Measurements from ENCODE around the gene ANKRD22. TPM values are rescaled to one million over a fixed set of nuclear protein-coding genes. Genes with fewer than 3 reads are reported as not detected.

Gene ANKRD22
- total and polyA plus RNA-seq, 10 of the 15 experiments (the other 5 are each of a cell fraction or from before 2014, with no cell fraction given): 0.30 to 1.3 (median 0.71) TPM

DNA sequence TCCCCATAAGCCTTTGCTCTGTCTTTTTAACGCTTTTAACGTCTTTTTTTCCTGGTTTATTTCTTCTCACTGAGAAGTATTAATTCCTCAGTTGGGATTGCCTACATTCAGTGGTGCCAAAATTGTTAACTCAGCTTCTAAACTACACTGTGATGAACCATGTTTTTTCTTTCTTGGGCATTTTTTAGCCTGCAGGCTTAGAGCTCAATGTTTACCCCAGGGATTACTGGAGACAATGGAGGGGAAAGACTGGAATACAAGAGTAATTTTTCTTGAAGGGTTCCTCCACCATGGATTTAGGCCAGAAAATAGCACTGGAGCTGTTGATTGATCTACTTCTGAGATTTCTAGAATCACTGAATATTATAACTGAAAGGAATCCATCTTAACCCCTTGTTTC is 48.2 kb upstream of the ANKRD22 start:
- BruUV-seq (replicated peaks): no TSS peak
- TF ChIP-seq SMC3 (IDR thresholded peaks at IDR 0.05; ENCODE audit: borderline replicate concordance, low read length) (no peak), TCF12 (IDR thresholded peaks at IDR 0.05; ENCODE audit: low read depth, low read length) (no peak), POU2F2 (IDR thresholded peaks at IDR 0.05; ENCODE audit: borderline replicate concordance, low read depth, low read length) (no peak), KLF5 (IDR thresholded peaks at IDR 0.05; ENCODE audit: partially characterized antibody) (no peak), TCF3 (IDR thresholded peaks at IDR 0.05; ENCODE audit: borderline replicate concordance, insufficient read depth, low read depth, low read length) (no peak), SIX5 (IDR thresholded peaks at IDR 0.05; ENCODE audit: low read depth, low read length, severe bottlenecking) (no peak), IKZF1 (conservative IDR thresholded peaks at IDR 0.05) (no peak), EED (IDR thresholded peaks at IDR 0.05; ENCODE audit: low read depth) (no peak), MYC (IDR thresholded peaks at IDR 0.05; ENCODE audit: insufficient read depth, insufficient read length, insufficient replicate concordance, low read length, severe bottlenecking) (no peak), CHD4 (IDR thresholded peaks at IDR 0.05) (no peak)
- TF ChIP-seq, protein P1, sequence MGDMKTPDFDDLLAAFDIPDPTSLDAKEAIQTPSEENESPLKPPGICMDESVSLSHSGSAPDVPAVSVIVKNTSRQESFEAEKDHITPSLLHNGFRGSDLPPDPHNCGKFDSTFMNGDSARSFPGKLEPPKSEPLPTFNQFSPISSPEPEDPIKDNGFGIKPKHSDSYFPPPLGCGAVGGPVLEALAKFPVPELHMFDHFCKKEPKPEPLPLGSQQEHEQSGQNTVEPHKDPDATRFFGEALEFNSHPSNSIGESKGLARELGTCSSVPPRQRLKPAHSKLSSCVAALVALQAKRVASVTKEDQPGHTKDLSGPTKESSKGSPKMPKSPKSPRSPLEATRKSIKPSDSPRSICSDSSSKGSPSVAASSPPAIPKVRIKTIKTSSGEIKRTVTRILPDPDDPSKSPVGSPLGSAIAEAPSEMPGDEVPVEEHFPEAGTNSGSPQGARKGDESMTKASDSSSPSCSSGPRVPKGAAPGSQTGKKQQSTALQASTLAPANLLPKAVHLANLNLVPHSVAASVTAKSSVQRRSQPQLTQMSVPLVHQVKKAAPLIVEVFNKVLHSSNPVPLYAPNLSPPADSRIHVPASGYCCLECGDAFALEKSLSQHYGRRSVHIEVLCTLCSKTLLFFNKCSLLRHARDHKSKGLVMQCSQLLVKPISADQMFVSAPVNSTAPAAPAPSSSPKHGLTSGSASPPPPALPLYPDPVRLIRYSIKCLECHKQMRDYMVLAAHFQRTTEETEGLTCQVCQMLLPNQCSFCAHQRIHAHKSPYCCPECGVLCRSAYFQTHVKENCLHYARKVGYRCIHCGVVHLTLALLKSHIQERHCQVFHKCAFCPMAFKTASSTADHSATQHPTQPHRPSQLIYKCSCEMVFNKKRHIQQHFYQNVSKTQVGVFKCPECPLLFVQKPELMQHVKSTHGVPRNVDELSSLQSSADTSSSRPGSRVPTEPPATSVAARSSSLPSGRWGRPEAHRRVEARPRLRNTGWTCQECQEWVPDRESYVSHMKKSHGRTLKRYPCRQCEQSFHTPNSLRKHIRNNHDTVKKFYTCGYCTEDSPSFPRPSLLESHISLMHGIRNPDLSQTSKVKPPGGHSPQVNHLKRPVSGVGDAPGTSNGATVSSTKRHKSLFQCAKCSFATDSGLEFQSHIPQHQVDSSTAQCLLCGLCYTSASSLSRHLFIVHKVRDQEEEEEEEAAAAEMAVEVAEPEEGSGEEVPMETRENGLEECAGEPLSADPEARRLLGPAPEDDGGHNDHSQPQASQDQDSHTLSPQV (IDR thresholded peaks at IDR 0.05): no peak
- TF ChIP-seq, protein P2, sequence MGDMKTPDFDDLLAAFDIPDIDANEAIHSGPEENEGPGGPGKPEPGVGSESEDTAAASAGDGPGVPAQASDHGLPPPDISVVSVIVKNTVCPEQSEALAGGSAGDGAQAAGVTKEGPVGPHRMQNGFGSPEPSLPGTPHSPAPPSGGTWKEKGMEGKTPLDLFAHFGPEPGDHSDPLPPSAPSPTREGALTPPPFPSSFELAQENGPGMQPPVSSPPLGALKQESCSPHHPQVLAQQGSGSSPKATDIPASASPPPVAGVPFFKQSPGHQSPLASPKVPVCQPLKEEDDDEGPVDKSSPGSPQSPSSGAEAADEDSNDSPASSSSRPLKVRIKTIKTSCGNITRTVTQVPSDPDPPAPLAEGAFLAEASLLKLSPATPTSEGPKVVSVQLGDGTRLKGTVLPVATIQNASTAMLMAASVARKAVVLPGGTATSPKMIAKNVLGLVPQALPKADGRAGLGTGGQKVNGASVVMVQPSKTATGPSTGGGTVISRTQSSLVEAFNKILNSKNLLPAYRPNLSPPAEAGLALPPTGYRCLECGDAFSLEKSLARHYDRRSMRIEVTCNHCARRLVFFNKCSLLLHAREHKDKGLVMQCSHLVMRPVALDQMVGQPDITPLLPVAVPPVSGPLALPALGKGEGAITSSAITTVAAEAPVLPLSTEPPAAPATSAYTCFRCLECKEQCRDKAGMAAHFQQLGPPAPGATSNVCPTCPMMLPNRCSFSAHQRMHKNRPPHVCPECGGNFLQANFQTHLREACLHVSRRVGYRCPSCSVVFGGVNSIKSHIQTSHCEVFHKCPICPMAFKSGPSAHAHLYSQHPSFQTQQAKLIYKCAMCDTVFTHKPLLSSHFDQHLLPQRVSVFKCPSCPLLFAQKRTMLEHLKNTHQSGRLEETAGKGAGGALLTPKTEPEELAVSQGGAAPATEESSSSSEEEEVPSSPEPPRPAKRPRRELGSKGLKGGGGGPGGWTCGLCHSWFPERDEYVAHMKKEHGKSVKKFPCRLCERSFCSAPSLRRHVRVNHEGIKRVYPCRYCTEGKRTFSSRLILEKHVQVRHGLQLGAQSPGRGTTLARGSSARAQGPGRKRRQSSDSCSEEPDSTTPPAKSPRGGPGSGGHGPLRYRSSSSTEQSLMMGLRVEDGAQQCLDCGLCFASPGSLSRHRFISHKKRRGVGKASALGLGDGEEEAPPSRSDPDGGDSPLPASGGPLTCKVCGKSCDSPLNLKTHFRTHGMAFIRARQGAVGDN (IDR thresholded peaks at IDR 0.05): no peak
- ChIA-PET POLR2A (interaction anchor here (0.7 to 6.3 kb wide), 9 partner anchors 8 to 92 kb away, joined by 3 to 248 read pairs (median 4); partner anchors contain the start of genes FAS and STAMBPL1), CTCF (interaction anchor here (0.7 to 6.6 kb wide), 16 partner anchors 8 to 519 kb away, joined by 3 to 116 read pairs (median 4); partner anchors contain the start of gene FAS), RAD21 (ENCODE audit: unreplicated experiment) (interaction anchor here (1.0 to 7.9 kb wide), 6 partner anchors 13 to 94 kb away, joined by 3 to 249 read pairs (median 66); partner anchors contain the start of gene FAS), SMC1A (ENCODE audit: uncharacterized antibody, unreplicated experiment) (interaction anchor here (1.0 to 8.4 kb wide), 15 partner anchors 12 to 469 kb away, joined by 3 to 329 read pairs (median 8); partner anchors contain the start of genes FAS and STAMBPL1)
- no peak for ATAC-seq
- Histone ChIP-seq H3K36me3 (ENCODE audit: control insufficient read depth in 2 of 2, insufficient read depth in 2 of 2, low read length in 1 of 2) (peaks cover 0 to 4% of the 10 kb centered on the region in 2 experiments; a peak in 2 of 4 replicates), H4K20me1 (ENCODE audit: control insufficient read depth, insufficient read depth) (no peaks in the 10 kb centered on the region), H3K4me1 (ENCODE audit: control insufficient read depth, insufficient read depth, low read length) (peaks cover 52% of the 10 kb centered on the region), H2AFZ (ENCODE audit: control insufficient read depth, low read depth, low read length) (no peak overlapping the region), H3K4me3 (no peak overlapping the region), H3K4me2 (ENCODE audit: control insufficient read depth, insufficient read depth) (no peak overlapping the region), H3K9me3 (replicated peaks; ENCODE audit: control insufficient read depth, insufficient read depth, low read length) (no peaks in the 10 kb centered on the region), H3K27me3 (replicated peaks in 1 of 2; ENCODE audit: control insufficient read depth in 2 of 2, insufficient read depth in 2 of 2, low read length in 1 of 2) (no peaks in the 10 kb centered on the region), H3K79me2 (ENCODE audit: control insufficient read depth, insufficient read depth, low read length) (peaks cover 59% of the 10 kb centered on the region), H3K9ac (ENCODE audit: control insufficient read depth, insufficient read depth, low read length) (no peak overlapping the region), H3K27ac (ENCODE audit: control insufficient read depth, insufficient read depth) (peak overlapping the region; percentile 99)
- WGBS (ENCODE audit: insufficient coverage, insufficient replicate concordance, low lambda C conversion rate, missing lambda C conversion rate): 100% methylated on average over 2 of the region's 2 CpGs
- FAIRE-seq: no peak
- DNase-seq (ENCODE audit: low read depth, low spot score): no peak
- in situ Hi-C loops (cut with MboI): no loop called here
- intact Hi-C loops (cut with micrococcal nuclease; ENCODE audit: unreplicated experiment): loop anchor here (2.0 kb wide), 1 partner anchor 19 kb away; the partner anchor contains the start of gene STAMBPL1

Data from GM12878 (cell line).